SH-SY5Y (cell line): ENCODE measurements around the gene MPI.

Source experiments
- GATA2 ChIP-seq: IDR thresholded peaks from 2 replicates; pipeline ENCODE4 v1.6.1; 2011; ENCODE audit warnings: mild to moderate bottlenecking, low read depth, low read length
- GATA3 ChIP-seq: IDR thresholded peaks from 2 replicates; pipeline ENCODE4 v1.6.1; 2011; ENCODE audit warnings: low read depth, mild to moderate bottlenecking, low read length, moderate library complexity

DNA sequence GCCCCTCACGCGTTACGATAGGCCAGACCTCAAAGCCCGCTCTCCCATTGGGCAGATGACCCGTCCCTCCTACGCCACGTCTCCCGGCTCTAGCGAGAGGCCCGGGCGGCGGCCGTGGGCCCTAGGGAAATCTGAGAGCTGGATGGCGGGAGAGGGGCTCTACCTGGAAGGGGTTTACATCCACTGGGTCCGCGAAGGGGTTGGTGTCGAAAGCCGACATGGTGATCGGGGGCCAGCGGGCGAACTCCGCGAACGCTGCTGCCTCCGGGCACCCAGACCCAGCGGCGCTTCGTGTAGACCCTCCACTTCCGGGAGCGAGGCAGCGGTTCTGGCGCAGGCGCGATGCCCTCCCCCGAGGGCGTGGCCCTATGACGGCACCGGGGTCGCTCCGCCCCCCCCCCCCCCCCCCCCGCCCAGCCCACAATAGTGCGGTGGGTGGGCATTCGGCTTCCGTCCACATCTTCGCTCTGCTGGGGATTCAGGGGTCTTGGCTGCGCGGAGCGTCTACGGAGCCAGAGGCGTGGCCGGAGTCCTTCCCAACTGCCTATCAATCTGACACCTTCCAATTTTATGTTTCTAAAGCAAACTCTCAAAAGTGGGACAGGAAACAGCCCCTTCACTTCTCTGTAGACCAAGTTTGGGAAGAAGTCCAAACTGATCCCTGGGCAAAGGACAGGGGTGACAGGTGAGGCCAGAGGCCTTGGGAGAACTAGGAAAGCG is 16.6 kb upstream of the MPI start, which contains the start of gene SCAMP2:
- TF ChIP-seq GATA2 (no peak), GATA3 (no peak)
